Esophagus muscularis mucosa (tissue), 4 donors: Measurements from ENCODE around the gene HTD2. TPM values are rescaled to one million over a fixed set of nuclear protein-coding genes. Genes with fewer than 3 reads are reported as not detected.

Experiments
- DNase-seq: peaks from one replicate; pipeline ENCODE4 v3.0.0-alpha.2; 2017; ENCODE audit errors: extremely low spot score
- H3K27ac ChIP-seq, 4 donors: fragments of 200-600 bp; sonication (generic); replicated peaks in 1 of 4; 1 replicate in 3 of 4; 2 replicates in 1 of 4; pipeline ENCODE4 v1.5.1; 2016 to 2019; ENCODE audit warnings: mild to moderate bottlenecking in 1 of 4
- H3K27me3 ChIP-seq, 4 donors: fragments of 200-600 bp; sonication (generic); one replicate each; pipeline versions ENCODE4 v1.5.1 to v1.6.0; 2016 to 2019
- H3K36me3 ChIP-seq, 4 donors: fragments of 200-600 bp; sonication (generic); one replicate each; pipeline ENCODE4 v1.5.1; 2016 to 2019
- H3K4me1 ChIP-seq, 4 donors: fragments of 200-600 bp; sonication (generic); one replicate each; pipeline ENCODE4 v1.5.1; 2016 to 2019
- H3K4me3 ChIP-seq, 4 donors: fragments of 200-600 bp; sonication (generic); 1 replicate in 2 of 4; 2 replicates in 2 of 4; pipeline ENCODE4 v1.5.1; 2016 to 2019; ENCODE audit warnings: mild to moderate bottlenecking in 4 of 4, moderate library complexity in 1 of 4
- H3K9me3 ChIP-seq, 4 donors: fragments of 200-600 bp; sonication (generic); 1 replicate in 3 of 4; 2 replicates in 1 of 4; pipeline ENCODE4 v1.5.1; 2016 to 2019
- CTCF ChIP-seq, 3 experiments: fragments of 200-600 bp in 2 of 3; fragments of 450-650 bp in 1 of 3; sonication (generic) in 2 of 3; IDR thresholded peaks; one replicate each; pipeline ENCODE4 v1.5.1; 2017 to 2019; ENCODE audit warnings: antibody characterized with exemption in 3 of 3, mild to moderate bottlenecking in 2 of 3, moderate library complexity in 1 of 3
- EP300 ChIP-seq: sonication (generic); formaldehyde crosslinking; IDR thresholded peaks from one replicate; pipeline ENCODE4 v1.6.1; 2017; ENCODE audit warnings: antibody characterized with exemption
- POLR2A ChIP-seq: fragments of 450-650 bp; IDR thresholded peaks from one replicate; pipeline ENCODE4 v1.6.1; 2017; ENCODE audit warnings: antibody characterized with exemption, moderate library complexity, mild to moderate bottlenecking, low read depth
- POLR2AphosphoS5 ChIP-seq, 2 donors: sonication (generic); formaldehyde crosslinking; IDR thresholded peaks; one replicate each; pipeline ENCODE4 v1.6.1; 2017; ENCODE audit warnings: antibody characterized with exemption in 2 of 2
- WGBS: methylation state at CpG from one replicate; pipeline ENCODE4 v1.1.5; 2018; 5-methylcytosine and 5-hydroxymethylcytosine counted together
- intact Hi-C: fragments of 100-400 bp; cut with DNase I; formaldehyde crosslinking; loops from one replicate; pipeline ENCODE4 v1.15.1; 2023
- total RNA-seq, 4 donors: library from RNA; depleted of rRNA; stranded (reverse); fragments of >200 nt; gene quantifications; one replicate each; pipeline versions ENCODE4 v1.1.0 to v1.2.1, GENCODE V29; 2016

The HTD2 gene
- total RNA-seq, 4 donors from 2014 or later = 7.5 to 12.3 (median 10.4) TPM

DNA sequence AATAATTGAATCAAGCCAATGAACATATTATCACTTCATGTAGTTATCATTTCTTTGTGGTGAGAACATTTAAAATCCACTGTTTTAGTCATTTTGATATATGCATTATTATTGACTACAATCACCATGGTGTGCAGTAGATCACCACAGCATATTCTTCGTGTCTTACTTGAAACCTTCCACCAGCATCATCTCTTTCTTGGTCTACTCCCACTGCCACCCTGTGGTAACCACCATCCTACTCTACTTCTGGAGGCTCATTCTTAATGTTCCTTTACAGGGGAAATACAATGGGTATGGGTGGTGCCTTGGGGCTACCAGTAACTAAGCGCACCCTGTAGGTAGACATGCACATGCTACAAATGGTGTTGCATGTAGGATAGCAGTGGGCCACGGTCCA lies 51.8 kb downstream of the HTD2 start:
- H3K4me3 ChIP-seq = no peak overlapping the region
- H3K27ac ChIP-seq = peak overlapping the region; percentile 32 to 63 (median 50)
- no peaks in the 10 kb centered on the region for H3K27me3 ChIP-seq
- intact Hi-C loops = no loop called here
- no peaks in the 10 kb centered on the region for H3K36me3 ChIP-seq
- WGBS = over 99% methylated on average over 3 of the region's 3 CpGs
- peaks cover 8 to 60% (median 38%) of the 10 kb centered on the region in 4 donors for H3K4me1 ChIP-seq
- TF ChIP-seq EP300 (no peak), CTCF (IDR thresholded peaks at IDR 0.05) (no peak), POLR2A (no peak), POLR2AphosphoS5 (IDR thresholded peaks at IDR 0.05) (no peak)
- no peak for DNase-seq
- H3K9me3 ChIP-seq = no peaks in the 10 kb centered on the region

DNA sequence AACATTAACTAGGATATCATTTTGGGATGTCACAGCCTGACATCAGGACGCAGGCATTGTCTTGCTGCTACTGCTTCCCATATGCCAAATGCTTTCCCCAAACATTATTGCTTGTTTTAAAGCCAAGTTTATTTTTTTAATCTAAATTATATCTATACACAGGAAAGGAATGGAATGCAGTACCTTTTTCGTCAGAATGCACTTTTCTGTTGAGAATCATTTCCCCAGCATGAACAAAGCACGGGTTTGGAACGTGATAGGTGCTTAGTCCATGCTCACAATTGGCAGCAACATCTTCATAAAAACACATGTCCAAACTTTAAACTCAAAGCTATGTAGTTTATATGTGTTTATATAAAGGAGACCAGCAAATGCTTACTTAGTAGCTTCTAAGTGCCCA lies 52.5 kb downstream of the HTD2 start:
- Histone ChIP-seq H3K9me3 (no peaks in the 10 kb centered on the region), H3K4me3 (no peak overlapping the region), H3K27me3 (no peaks in the 10 kb centered on the region), H3K36me3 (no peaks in the 10 kb centered on the region), H3K4me1 (peaks cover 8 to 57% (median 37%) of the 10 kb centered on the region in 4 donors), H3K27ac (peak overlapping the region; percentile 32 to 63 (median 50))
- WGBS = 45% methylated on average over 4 of the region's 4 CpGs
- TF ChIP-seq EP300 (no peak), POLR2A (no peak), CTCF (IDR thresholded peaks at IDR 0.05) (no peak), POLR2AphosphoS5 (IDR thresholded peaks at IDR 0.05) (no peak)
- intact Hi-C loops = no loop called here
- no peak for DNase-seq

DNA sequence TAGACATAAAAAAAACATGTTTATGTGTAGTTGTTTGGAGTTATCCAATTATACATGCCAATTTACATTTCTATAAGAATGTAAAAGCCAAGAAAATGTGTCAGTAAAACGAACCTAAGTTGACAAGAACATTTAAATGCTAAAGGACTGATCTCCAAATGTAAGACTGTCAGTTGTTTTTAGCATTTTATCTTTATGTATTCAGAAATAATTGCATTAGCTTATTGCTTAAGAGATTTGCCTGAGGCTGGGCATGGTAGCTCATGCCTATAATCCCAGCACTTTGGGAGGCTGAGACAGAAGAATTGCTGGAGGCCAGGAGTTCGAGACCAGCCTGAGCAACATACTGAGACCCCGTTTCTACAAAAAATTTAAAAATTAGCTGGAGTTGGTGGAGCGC lies 53.3 kb downstream of the HTD2 start:
- H3K36me3 ChIP-seq = no peaks in the 10 kb centered on the region
- H3K4me3 ChIP-seq = no peak overlapping the region
- no peaks in the 10 kb centered on the region for H3K27me3 ChIP-seq
- peaks cover 8 to 50% (median 34%) of the 10 kb centered on the region in 4 donors for H3K4me1 ChIP-seq
- DNase-seq = no peak
- no peak overlapping the region for H3K27ac ChIP-seq
- no peak for TF ChIP-seq POLR2AphosphoS5 (IDR thresholded peaks at IDR 0.05)
- TF ChIP-seq POLR2A = no peak
- TF ChIP-seq EP300 = no peak
- no peak for TF ChIP-seq CTCF (IDR thresholded peaks at IDR 0.05)
- 90% methylated on average over 4 of the region's 4 CpGs for WGBS
- no peaks in the 10 kb centered on the region for H3K9me3 ChIP-seq
- intact Hi-C loops = no loop called here

DNA sequence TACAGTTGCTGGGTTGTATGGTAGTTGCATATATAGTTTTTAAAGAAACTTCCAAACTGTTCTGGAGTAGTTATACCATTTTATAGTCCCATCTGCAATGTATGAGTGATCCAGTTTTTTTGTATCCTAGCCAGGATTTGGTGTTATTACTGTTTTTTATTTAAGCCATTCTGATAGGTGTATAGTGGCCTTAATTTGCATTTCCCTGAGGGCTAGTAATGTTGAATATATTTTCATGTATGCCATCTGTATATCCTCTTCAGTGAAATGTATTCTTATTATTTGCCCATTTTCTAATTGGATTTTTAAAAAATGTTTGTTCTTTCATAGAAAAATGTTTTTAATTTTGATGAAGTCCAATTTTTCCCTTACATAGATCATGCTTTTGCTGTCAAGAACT lies 55.5 kb downstream of the HTD2 start:
- Histone ChIP-seq H3K27ac (no peak overlapping the region), H3K27me3 (no peaks in the 10 kb centered on the region), H3K4me1 (peaks cover 0 to 31% (median 21%) of the 10 kb centered on the region in 4 donors), H3K4me3 (no peak overlapping the region), H3K9me3 (no peaks in the 10 kb centered on the region), H3K36me3 (no peaks in the 10 kb centered on the region)
- no peak for DNase-seq
- TF ChIP-seq POLR2AphosphoS5 (IDR thresholded peaks at IDR 0.05) (no peak), CTCF (IDR thresholded peaks at IDR 0.05) (no peak), POLR2A (no peak), EP300 (no peak)
- intact Hi-C loops = no loop called here

DNA sequence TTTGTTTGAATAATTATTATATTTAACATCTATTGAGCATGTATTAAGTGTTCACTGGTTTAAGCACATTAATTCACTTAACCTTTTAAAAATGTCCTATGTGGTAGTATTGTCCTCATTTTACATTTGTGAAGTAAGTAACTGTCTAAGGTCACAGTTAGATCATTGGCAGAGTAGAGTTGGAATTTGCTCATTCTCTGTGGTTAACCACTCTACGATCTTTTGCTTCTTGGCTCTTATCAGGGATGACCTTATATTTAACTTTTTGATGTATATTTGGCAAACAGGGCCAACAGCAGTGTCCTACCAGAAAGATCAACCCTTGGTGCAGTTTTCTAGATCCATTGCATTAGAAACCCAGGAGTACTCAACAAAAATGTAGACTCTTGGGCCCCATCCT lies 60.4 kb downstream of the HTD2 start:
- no peak overlapping the region for H3K27ac ChIP-seq
- no peak overlapping the region for H3K4me3 ChIP-seq
- intact Hi-C loops = no loop called here
- WGBS = 73% methylated on average over 1 of the region's 1 CpG
- H3K36me3 ChIP-seq = peaks cover 0 to 13% (median 8%) of the 10 kb centered on the region in 4 donors
- H3K27me3 ChIP-seq = no peaks in the 10 kb centered on the region
- H3K4me1 ChIP-seq = peaks cover 0 to 2% (median under 1%) of the 10 kb centered on the region in 4 donors
- TF ChIP-seq CTCF (IDR thresholded peaks at IDR 0.05) = no peak
- no peak for TF ChIP-seq POLR2AphosphoS5 (IDR thresholded peaks at IDR 0.05)
- no peak for TF ChIP-seq POLR2A
- TF ChIP-seq EP300 = no peak
- no peak for DNase-seq
- no peaks in the 10 kb centered on the region for H3K9me3 ChIP-seq
